GM23338 (cell line): ENCODE measurements around the gene NPPA. TPM values are rescaled to one million over a fixed set of nuclear protein-coding genes. Genes with fewer than 3 reads are reported as not detected.

Source experiments
- ATAC-seq: fragments of 200-7000 bp; cut with Tn5 transposase; 3 replicates; pipeline ENCODE4 v1.9.1; 2020
- DNase-seq: peaks from one replicate; pipeline ENCODE4 v3.0.0-alpha.2; 2015; ENCODE audit warnings: low spot score
- H2AFZ ChIP-seq: fragments of 200-600 bp; sonication (generic); 2 replicates; pipeline ENCODE4 v1.8.0; 2016; ENCODE audit warnings: antibody characterized with exemption, mild to moderate bottlenecking, moderate library complexity
- H3F3A ChIP-seq: fragments of 200-600 bp; sonication (generic); replicated peaks from 2 replicates; pipeline ENCODE4 v1.8.0; 2017; ENCODE audit warnings: antibody characterized with exemption, mixed run types, low read depth
- H3K27ac ChIP-seq: fragments of 200-600 bp; sonication (generic); 2 replicates; pipeline ENCODE4 v1.6.1; 2016; ENCODE audit warnings: low read depth
- H3K27me3 ChIP-seq: fragments of 200-600 bp; sonication (generic); 2 replicates; pipeline ENCODE4 v1.8.0; 2016; ENCODE audit warnings: mild to moderate bottlenecking, mixed run types, moderate library complexity; ENCODE audit not compliant: insufficient read depth
- H3K36me3 ChIP-seq: fragments of 200-600 bp; sonication (generic); 2 replicates; pipeline ENCODE4 v1.8.0; 2016; ENCODE audit warnings: mild to moderate bottlenecking; ENCODE audit not compliant: insufficient read depth
- H3K4me1 ChIP-seq: fragments of 200-600 bp; sonication (generic); 2 replicates; pipeline ENCODE4 v1.8.0; 2016; ENCODE audit warnings: mild to moderate bottlenecking, moderate library complexity; ENCODE audit not compliant: insufficient read depth
- H3K4me2 ChIP-seq: fragments of 200-600 bp; sonication (generic); 2 replicates; pipeline ENCODE4 v1.7.1; 2017; ENCODE audit warnings: mixed run types
- H3K4me3 ChIP-seq: fragments of 200-600 bp; sonication (generic); 2 replicates; pipeline ENCODE4 v1.6.1; 2016; ENCODE audit warnings: mixed run types
- H3K79me2 ChIP-seq: fragments of 200-600 bp; sonication (generic); replicated peaks from 2 replicates; pipeline ENCODE4 v1.8.0; 2017; ENCODE audit warnings: mild to moderate bottlenecking; ENCODE audit not compliant: insufficient read depth
- H3K9me2 ChIP-seq: fragments of 200-600 bp; sonication (generic); 2 replicates; pipeline ENCODE4 v1.8.0; 2017; ENCODE audit not compliant: insufficient read depth
- H4K20me1 ChIP-seq: fragments of 200-600 bp; sonication (generic); replicated peaks from 2 replicates; pipeline ENCODE4 v1.8.0; 2017; ENCODE audit warnings: mild to moderate bottlenecking; ENCODE audit not compliant: insufficient read depth
- H3K27ac Mint-ChIP-seq: 2 replicates; pipeline ENCODE4 v1.8.0; 2020; ENCODE audit warnings: inconsistent platforms, mild to moderate bottlenecking, moderate library complexity, mixed read lengths
- H3K27me3 Mint-ChIP-seq: 3 replicates; pipeline ENCODE4 v1.8.0; 2022; ENCODE audit warnings: low read depth, mild to moderate bottlenecking, moderate library complexity, mixed read lengths, inconsistent platforms; ENCODE audit not compliant: insufficient read depth, poor library complexity
- H3K36me3 Mint-ChIP-seq: 3 replicates; pipeline ENCODE4 v1.8.0; 2021; ENCODE audit warnings: low read depth, mild to moderate bottlenecking, inconsistent platforms, moderate library complexity, mixed read lengths
- H3K4me1 Mint-ChIP-seq: 3 replicates; pipeline ENCODE4 v1.8.0; 2020; ENCODE audit warnings: mild to moderate bottlenecking, inconsistent platforms, mixed read lengths
- H3K4me3 Mint-ChIP-seq: 3 replicates; pipeline ENCODE4 v1.8.0; 2021; ENCODE audit warnings: moderate library complexity, mild to moderate bottlenecking, inconsistent platforms, mixed read lengths
- H3K9me3 Mint-ChIP-seq: 3 replicates; pipeline ENCODE4 v1.8.0; 2020; ENCODE audit warnings: moderate library complexity, mild to moderate bottlenecking, inconsistent platforms, mixed read lengths
- JUNB ChIP-seq: IDR thresholded peaks from one replicate; pipeline ENCODE4 v1.6.1; 2016; ENCODE audit warnings: antibody characterized with exemption; ENCODE audit not compliant: unreplicated experiment
- NANOG ChIP-seq: IDR thresholded peaks from 2 replicates; pipeline ENCODE4 v1.6.1; 2016; ENCODE audit warnings: antibody characterized with exemption, borderline replicate concordance
- POLR2AphosphoS5 ChIP-seq: IDR thresholded peaks from 2 replicates; pipeline ENCODE4 v1.6.1; 2016; ENCODE audit warnings: antibody characterized with exemption, low read depth
- STAT1 ChIP-seq: IDR thresholded peaks from one replicate; pipeline ENCODE4 v1.6.1; 2016; ENCODE audit warnings: antibody characterized with exemption; ENCODE audit not compliant: unreplicated experiment
- ZNF114 ChIP-seq: fragments of 250-450 bp; sonication (Bioruptor Pico); IDR thresholded peaks from 2 replicates; pipeline ENCODE4 v1.5.0; 2020; ENCODE audit warnings: mild to moderate bottlenecking, moderate library complexity
- polyA plus RNA-seq: library from polyadenylated mRNA; unstranded; fragments of >200 nt; fragmentation: Nextera tagmentation; extraction: Ambion mirVana; gene quantifications from 2 replicates; pipeline ENCODE4 v1.2.1, GENCODE V29; 2016
- total RNA-seq: library from RNA; depleted of rRNA; stranded (reverse); fragments of >200 nt; shearing (Covaris generic); gene quantifications from 2 replicates; pipeline ENCODE4 v1.2.3, GENCODE V29; 2014
- TF ChIP-seq, protein P1 (sequence below), 2 experiments: fragments of 200-600 bp in 1 of 2; sonication (generic) in 1 of 2; conservative IDR thresholded peaks; 2 replicates each; pipeline versions ENCODE4 v1.5.1 to v1.6.1; 2016 to 2017; ENCODE audit warnings: antibody characterized with exemption in 2 of 2, low read depth in 2 of 2, mild to moderate bottlenecking in 2 of 2, moderate library complexity in 1 of 2
- TF ChIP-seq, protein P2 (sequence below): fragments of 250-450 bp; sonication (Bioruptor Pico); IDR thresholded peaks from 2 replicates; pipeline ENCODE4 v1.5.0; 2020; ENCODE audit warnings: mild to moderate bottlenecking, moderate library complexity

NPPA gene
- total and polyA plus RNA-seq, 2 experiments from 2014 or later, result 0.29 TPM; not detected in 1

DNA sequence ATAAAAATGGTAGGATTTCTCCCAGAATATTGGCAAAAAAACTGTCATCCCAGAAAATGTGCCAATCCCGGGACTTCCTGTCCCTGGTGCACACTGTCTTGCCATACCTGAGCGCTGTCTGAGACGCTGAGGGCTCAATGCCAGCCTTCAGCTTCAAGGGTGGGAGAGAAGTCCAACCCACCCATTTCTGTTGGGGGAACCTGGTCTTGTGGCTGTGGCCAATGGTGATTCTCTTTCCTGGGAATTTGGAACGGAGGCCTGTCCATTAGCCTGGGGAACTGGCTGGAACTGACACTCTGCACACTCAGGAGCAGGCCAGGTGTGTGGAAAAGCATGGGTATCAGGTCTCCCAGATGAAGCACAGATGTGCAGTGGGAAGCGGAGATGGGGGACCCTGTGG is 48.5 kb downstream of the NPPA start:
- H3K4me1 ChIP-seq, result peaks cover 14% of the 10 kb centered on the region
- no peak overlapping the region for H2AFZ ChIP-seq
- H4K20me1 ChIP-seq, result no peaks in the 10 kb centered on the region; the same call in none of the 2 replicates
- H3K9me2 ChIP-seq, result no peaks in the 10 kb centered on the region
- no peak overlapping the region for H3K4me3 Mint-ChIP-seq
- no peaks in the 10 kb centered on the region for H3K27me3 ChIP-seq
- H3K27me3 Mint-ChIP-seq, result peaks cover 8% of the 10 kb centered on the region
- H3F3A ChIP-seq, result peaks cover 9% of the 10 kb centered on the region; the same call in 1 of the 2 replicates
- no peaks in the 10 kb centered on the region for H3K36me3 ChIP-seq
- H3K4me1 Mint-ChIP-seq, result peaks cover 22% of the 10 kb centered on the region
- DNase-seq (no peak), ATAC-seq (no peak)
- peaks cover 39% of the 10 kb centered on the region for H3K36me3 Mint-ChIP-seq
- no peak overlapping the region for H3K4me3 ChIP-seq
- TF ChIP-seq, protein P1, sequence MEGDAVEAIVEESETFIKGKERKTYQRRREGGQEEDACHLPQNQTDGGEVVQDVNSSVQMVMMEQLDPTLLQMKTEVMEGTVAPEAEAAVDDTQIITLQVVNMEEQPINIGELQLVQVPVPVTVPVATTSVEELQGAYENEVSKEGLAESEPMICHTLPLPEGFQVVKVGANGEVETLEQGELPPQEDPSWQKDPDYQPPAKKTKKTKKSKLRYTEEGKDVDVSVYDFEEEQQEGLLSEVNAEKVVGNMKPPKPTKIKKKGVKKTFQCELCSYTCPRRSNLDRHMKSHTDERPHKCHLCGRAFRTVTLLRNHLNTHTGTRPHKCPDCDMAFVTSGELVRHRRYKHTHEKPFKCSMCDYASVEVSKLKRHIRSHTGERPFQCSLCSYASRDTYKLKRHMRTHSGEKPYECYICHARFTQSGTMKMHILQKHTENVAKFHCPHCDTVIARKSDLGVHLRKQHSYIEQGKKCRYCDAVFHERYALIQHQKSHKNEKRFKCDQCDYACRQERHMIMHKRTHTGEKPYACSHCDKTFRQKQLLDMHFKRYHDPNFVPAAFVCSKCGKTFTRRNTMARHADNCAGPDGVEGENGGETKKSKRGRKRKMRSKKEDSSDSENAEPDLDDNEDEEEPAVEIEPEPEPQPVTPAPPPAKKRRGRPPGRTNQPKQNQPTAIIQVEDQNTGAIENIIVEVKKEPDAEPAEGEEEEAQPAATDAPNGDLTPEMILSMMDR (conservative IDR thresholded peaks at IDR 0.05; ENCODE audit: low read depth in 2 of 2), result no peak
- no peak for TF ChIP-seq ZNF114 (CRISPR knock-in tag)
- no peak for TF ChIP-seq JUNB
- TF ChIP-seq, protein P2, sequence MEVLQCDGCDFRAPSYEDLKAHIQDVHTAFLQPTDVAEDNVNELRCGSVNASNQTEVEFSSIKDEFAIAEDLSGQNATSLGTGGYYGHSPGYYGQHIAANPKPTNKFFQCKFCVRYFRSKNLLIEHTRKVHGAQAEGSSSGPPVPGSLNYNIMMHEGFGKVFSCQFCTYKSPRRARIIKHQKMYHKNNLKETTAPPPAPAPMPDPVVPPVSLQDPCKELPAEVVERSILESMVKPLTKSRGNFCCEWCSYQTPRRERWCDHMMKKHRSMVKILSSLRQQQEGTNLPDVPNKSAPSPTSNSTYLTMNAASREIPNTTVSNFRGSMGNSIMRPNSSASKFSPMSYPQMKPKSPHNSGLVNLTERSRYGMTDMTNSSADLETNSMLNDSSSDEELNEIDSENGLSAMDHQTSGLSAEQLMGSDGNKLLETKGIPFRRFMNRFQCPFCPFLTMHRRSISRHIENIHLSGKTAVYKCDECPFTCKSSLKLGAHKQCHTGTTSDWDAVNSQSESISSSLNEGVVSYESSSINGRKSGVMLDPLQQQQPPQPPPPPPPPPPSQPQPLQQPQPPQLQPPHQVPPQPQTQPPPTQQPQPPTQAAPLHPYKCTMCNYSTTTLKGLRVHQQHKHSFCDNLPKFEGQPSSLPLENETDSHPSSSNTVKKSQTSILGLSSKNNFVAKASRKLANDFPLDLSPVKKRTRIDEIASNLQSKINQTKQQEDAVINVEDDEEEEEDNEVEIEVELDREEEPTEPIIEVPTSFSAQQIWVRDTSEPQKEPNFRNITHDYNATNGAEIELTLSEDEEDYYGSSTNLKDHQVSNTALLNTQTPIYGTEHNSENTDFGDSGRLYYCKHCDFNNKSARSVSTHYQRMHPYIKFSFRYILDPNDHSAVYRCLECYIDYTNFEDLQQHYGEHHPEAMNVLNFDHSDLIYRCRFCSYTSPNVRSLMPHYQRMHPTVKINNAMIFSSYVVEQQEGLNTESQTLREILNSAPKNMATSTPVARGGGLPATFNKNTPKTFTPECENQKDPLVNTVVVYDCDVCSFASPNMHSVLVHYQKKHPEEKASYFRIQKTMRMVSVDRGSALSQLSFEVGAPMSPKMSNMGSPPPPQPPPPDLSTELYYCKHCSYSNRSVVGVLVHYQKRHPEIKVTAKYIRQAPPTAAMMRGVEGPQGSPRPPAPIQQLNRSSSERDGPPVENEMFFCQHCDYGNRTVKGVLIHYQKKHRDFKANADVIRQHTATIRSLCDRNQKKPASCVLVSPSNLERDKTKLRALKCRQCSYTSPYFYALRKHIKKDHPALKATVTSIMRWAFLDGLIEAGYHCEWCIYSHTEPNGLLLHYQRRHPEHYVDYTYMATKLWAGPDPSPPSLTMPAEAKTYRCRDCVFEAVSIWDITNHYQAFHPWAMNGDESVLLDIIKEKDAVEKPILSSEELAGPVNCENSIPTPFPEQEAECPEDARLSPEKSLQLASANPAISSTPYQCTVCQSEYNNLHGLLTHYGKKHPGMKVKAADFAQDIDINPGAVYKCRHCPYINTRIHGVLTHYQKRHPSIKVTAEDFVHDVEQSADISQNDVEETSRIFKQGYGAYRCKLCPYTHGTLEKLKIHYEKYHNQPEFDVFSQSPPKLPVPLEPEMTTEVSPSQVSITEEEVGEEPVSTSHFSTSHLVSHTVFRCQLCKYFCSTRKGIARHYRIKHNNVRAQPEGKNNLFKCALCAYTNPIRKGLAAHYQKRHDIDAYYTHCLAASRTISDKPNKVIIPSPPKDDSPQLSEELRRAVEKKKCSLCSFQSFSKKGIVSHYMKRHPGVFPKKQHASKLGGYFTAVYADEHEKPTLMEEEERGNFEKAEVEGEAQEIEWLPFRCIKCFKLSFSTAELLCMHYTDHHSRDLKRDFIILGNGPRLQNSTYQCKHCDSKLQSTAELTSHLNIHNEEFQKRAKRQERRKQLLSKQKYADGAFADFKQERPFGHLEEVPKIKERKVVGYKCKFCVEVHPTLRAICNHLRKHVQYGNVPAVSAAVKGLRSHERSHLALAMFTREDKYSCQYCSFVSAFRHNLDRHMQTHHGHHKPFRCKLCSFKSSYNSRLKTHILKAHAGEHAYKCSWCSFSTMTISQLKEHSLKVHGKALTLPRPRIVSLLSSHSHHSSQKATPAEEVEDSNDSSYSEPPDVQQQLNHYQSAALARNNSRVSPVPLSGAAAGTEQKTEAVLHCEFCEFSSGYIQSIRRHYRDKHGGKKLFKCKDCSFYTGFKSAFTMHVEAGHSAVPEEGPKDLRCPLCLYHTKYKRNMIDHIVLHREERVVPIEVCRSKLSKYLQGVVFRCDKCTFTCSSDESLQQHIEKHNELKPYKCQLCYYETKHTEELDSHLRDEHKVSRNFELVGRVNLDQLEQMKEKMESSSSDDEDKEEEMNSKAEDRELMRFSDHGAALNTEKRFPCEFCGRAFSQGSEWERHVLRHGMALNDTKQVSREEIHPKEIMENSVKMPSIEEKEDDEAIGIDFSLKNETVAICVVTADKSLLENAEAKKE (CRISPR knock-in tag), result no peak
- TF ChIP-seq NANOG, result no peak
- no peak for TF ChIP-seq STAT1
- TF ChIP-seq POLR2AphosphoS5, result no peak
- no peak overlapping the region for H3K27ac Mint-ChIP-seq
- H3K9me3 Mint-ChIP-seq, result no peaks in the 10 kb centered on the region; the same call in 2 of the 3 replicates
- peaks cover 4% of the 10 kb centered on the region; the same call in 1 of the 2 replicates for H3K79me2 ChIP-seq
- H3K27ac ChIP-seq, result no peak overlapping the region
- no peak overlapping the region for H3K4me2 ChIP-seq
